PC-9 (cell line): Measurements from ENCODE around the gene ALAS2. TPM values are rescaled to one million over a fixed set of nuclear protein-coding genes. Genes with fewer than 3 reads are reported as not detected.

Experiments used
- BruUV-seq: library from RNA; stranded (reverse); fragments of 400-500 nt; replicated peaks from 2 replicates; lab custom pipeline; 2021; lab: Mats Ljungman, UMichigan
- CTCF ChIA-PET: fragments of 300-600 bp; sonication (Branson Sonifier 250); formaldehyde crosslinking; loops from one replicate; lab custom pipeline; 2022; ENCODE audit warnings: antibody characterized with exemption; lab: Charles Lee
- POLR2A ChIA-PET: fragments of 300-600 bp; sonication (Branson Sonifier 250); formaldehyde crosslinking; loops from one replicate; lab custom pipeline; 2022; ENCODE audit warnings: antibody characterized with exemption; ENCODE audit not compliant: unreplicated experiment; lab: Charles Lee
- DNase-seq, 2 experiments: peaks; one replicate each; pipeline versions ENCODE4 v3.0.0 to v3.0.0-alpha.2; 2015 to 2022; ENCODE audit warnings: mixed read lengths in 1 of 2
- H2AFZ ChIP-seq: fragments of 200-600 bp; sonication (generic); 2 replicates; pipeline ENCODE4 v1.8.1; 2017; ENCODE audit warnings: antibody characterized with exemption
- H3F3A ChIP-seq: fragments of 200-600 bp; sonication (generic); 2 replicates; pipeline ENCODE4 v1.8.1; 2017; ENCODE audit warnings: antibody characterized with exemption, mild to moderate bottlenecking, low read depth; ENCODE audit not compliant: insufficient read depth
- H3K27ac ChIP-seq: fragments of 200-600 bp; sonication (generic); 2 replicates; pipeline ENCODE4 v1.6.1; 2016; ENCODE audit warnings: mixed run types
- H3K27me3 ChIP-seq: fragments of 200-600 bp; sonication (generic); 2 replicates; pipeline ENCODE4 v1.6.1; 2016; ENCODE audit warnings: low read depth, mixed run types; ENCODE audit not compliant: insufficient read depth
- H3K36me3 ChIP-seq: fragments of 200-600 bp; sonication (generic); 2 replicates; pipeline ENCODE4 v1.6.1; 2016; ENCODE audit warnings: low read depth, mixed run types
- H3K4me1 ChIP-seq: fragments of 200-600 bp; sonication (generic); replicated peaks from 2 replicates; pipeline ENCODE4 v1.6.1; 2016; ENCODE audit warnings: mixed run types; ENCODE audit not compliant: insufficient read depth
- H3K4me2 ChIP-seq: fragments of 200-600 bp; sonication (generic); 2 replicates; pipeline ENCODE4 v1.6.1; 2017; ENCODE audit warnings: mixed run types
- H3K4me3 ChIP-seq: fragments of 200-600 bp; sonication (generic); 2 replicates; pipeline ENCODE4 v1.6.1; 2016; ENCODE audit warnings: mixed run types
- H3K79me2 ChIP-seq: fragments of 200-600 bp; sonication (generic); 2 replicates; pipeline ENCODE4 v1.6.1; 2017; ENCODE audit warnings: low read depth, mixed run types
- H3K9me2 ChIP-seq: fragments of 200-600 bp; sonication (generic); 2 replicates; pipeline ENCODE4 v1.8.1; 2017; ENCODE audit warnings: mild to moderate bottlenecking; ENCODE audit not compliant: insufficient read depth
- H3K9me3 ChIP-seq: fragments of 200-600 bp; sonication (generic); 2 replicates; pipeline ENCODE4 v1.8.1; 2016; ENCODE audit warnings: low read depth; ENCODE audit not compliant: insufficient read depth
- H4K20me1 ChIP-seq: fragments of 200-600 bp; sonication (generic); 2 replicates; pipeline ENCODE4 v1.8.1; 2017; ENCODE audit not compliant: insufficient read depth
- CTCF ChIP-seq: fragments of 200-600 bp; sonication (generic); conservative IDR thresholded peaks from 2 replicates; pipeline ENCODE4 v1.6.1; 2017; ENCODE audit warnings: mixed run types, antibody characterized with exemption, mild to moderate bottlenecking, moderate library complexity
- EZH2 ChIP-seq: fragments of 200-600 bp; sonication (generic); IDR thresholded peaks from 2 replicates; pipeline ENCODE4 v1.8.0; 2017; ENCODE audit warnings: antibody characterized with exemption, low read depth
- intact Hi-C: fragments of 100-400 bp; cut with micrococcal nuclease; formaldehyde crosslinking; loops from one replicate; pipeline ENCODE4 v1.10.0; 2022; ENCODE audit not compliant: unreplicated experiment
- total RNA-seq: library from RNA; stranded (reverse); gene quantifications from 2 replicates; pipeline ENCODE4 v1.2.3, GENCODE V29; 2021

The ALAS2 gene
- total RNA-seq, 1 experiment from 2014 or later, result not detected

DNA sequence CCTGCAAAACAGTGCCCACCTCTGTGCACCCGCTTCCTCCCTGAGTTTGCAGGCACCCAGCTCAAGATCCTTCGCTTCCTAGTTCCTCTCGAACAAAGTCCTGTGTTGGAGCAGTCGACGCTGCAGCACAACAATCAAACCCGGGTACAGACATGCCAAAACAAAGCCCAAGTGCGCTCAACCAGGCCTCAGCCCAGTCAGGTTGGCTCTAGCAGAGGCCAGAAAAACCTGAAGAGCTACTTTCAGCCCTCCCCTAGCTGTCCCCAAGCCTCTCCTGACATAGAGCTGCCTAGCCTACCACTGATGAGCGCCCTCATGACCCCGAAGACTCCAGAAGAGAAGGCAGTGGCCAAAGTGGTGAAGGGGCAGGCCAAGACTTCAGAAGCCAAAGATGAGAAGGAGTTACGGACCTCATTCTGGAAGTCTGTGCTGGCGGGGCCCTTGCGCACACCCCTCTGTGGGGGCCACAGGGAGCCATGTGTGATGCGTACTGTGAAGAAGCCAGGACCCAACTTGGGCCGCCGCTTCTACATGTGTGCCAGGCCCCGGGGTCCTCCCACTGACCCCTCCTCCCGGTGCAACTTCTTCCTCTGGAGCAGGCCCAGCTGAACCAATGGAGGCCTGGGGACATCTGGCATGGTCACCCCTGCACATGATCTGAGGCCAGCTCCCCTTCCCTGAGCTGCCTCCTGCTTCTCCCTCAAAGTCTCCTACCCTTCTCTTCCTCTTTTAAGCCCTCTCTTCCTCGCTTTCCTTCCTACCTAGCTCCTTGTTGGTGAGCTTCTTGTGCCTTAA lies 23.8 kb downstream of the ALAS2 start:
- Histone ChIP-seq H3K9me2 (no peaks in the 10 kb centered on the region), H3K9me3 (no peaks in the 10 kb centered on the region), H3K79me2 (peaks cover 10% of the 10 kb centered on the region; the same call in 1 of the 2 replicates), H2AFZ (no peak overlapping the region), H4K20me1 (no peaks in the 10 kb centered on the region), H3K36me3 (peaks cover 18% of the 10 kb centered on the region), H3F3A (peaks cover 36% of the 10 kb centered on the region), H3K4me3 (no peak overlapping the region), H3K27ac (peak overlapping the region; percentile 96), H3K4me2 (peak overlapping the region; percentile 72), H3K4me1 (peaks cover 89% of the 10 kb centered on the region), H3K27me3 (no peaks in the 10 kb centered on the region)
- no TSS peak for BruUV-seq
- CTCF ChIA-PET, result no interaction called here
- TF ChIP-seq EZH2, result no peak
- TF ChIP-seq CTCF, result no peak
- intact Hi-C loops, result loop anchor here (5.0 to 10.0 kb wide), 3 partner anchors 158 to 1322 kb away; partner anchors contain the start of genes FAM120C and HUWE1
- DNase-seq, result no peak
- POLR2A ChIA-PET, result interaction anchor here (0.7 kb wide), 1 partner anchor 1226 kb away, joined by 7 read pairs; no protein-coding TSS in a partner anchor

DNA sequence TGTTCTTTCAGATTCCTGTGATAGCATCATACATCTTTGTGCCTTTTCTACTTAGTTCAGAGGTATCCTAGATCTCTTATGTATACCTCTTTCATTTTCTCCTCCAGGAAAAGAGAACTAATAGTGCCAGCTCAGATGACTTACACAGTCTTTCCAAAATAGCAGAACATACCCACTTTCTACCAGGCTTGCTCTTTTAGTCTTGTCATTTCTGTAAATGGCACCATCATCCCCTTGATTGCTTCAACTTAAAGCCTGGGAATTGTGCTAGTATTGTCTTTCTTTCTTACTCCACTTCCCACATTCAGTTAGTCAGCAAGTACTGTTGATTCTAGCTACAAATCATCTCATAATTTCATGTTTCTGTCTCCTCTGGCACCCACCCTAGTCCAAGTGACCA lies 25.5 kb downstream of the ALAS2 start:
- CTCF ChIA-PET, result no interaction called here
- H4K20me1 ChIP-seq, result no peaks in the 10 kb centered on the region
- H3K36me3 ChIP-seq, result peaks cover 19% of the 10 kb centered on the region
- DNase-seq, result no peak
- H3K4me1 ChIP-seq, result peaks cover 90% of the 10 kb centered on the region
- POLR2A ChIA-PET, result no interaction called here
- no peaks in the 10 kb centered on the region for H3K9me2 ChIP-seq
- H3K79me2 ChIP-seq, result peaks cover 27% of the 10 kb centered on the region
- no peak overlapping the region for H3K4me3 ChIP-seq
- H3K9me3 ChIP-seq, result no peaks in the 10 kb centered on the region
- peaks cover 36% of the 10 kb centered on the region for H3F3A ChIP-seq
- intact Hi-C loops, result loop anchor here (5.0 to 10.0 kb wide), 3 partner anchors 160 to 1320 kb away; partner anchors contain the start of genes FAM120C and HUWE1
- TF ChIP-seq EZH2 (no peak), CTCF (no peak)
- no peak overlapping the region for H2AFZ ChIP-seq
- H3K27ac ChIP-seq, result no peak overlapping the region
- no peaks in the 10 kb centered on the region for H3K27me3 ChIP-seq
- no peak overlapping the region for H3K4me2 ChIP-seq
- no TSS peak for BruUV-seq

- peaks cover 27% of the 10 kb centered on the region for H3F3A ChIP-seq
- POLR2A ChIA-PET, result no interaction called here
- intact Hi-C loops, result loop anchor here (5.0 to 10.0 kb wide), 3 partner anchors 161 to 1319 kb away; partner anchors contain the start of genes HUWE1 and MAGED2
- DNase-seq, result peak; percentile 49 to 53
- CTCF ChIA-PET, result no interaction called here
- no peaks in the 10 kb centered on the region for H3K27me3 ChIP-seq
- H3K4me1 ChIP-seq, result peaks cover 82% of the 10 kb centered on the region
- no peaks in the 10 kb centered on the region for H4K20me1 ChIP-seq
- peak overlapping the region; percentile 51 for H3K4me2 ChIP-seq
- H3K27ac ChIP-seq, result peak overlapping the region; percentile 52
- peaks cover 19% of the 10 kb centered on the region for H3K36me3 ChIP-seq
- no TSS peak for BruUV-seq
- H3K9me3 ChIP-seq, result no peaks in the 10 kb centered on the region
- TF ChIP-seq EZH2 (no peak), CTCF (no peak)
- peaks cover 27% of the 10 kb centered on the region for H3K79me2 ChIP-seq
- no peak overlapping the region for H2AFZ ChIP-seq
- no peaks in the 10 kb centered on the region for H3K9me2 ChIP-seq
- H3K4me3 ChIP-seq, result no peak overlapping the region
Observed at GRCh38 chrX:55004231-55004630, 26.5 kb downstream of the ALAS2 start.
